ENCODE data around the gene PHYH.
"Not testable (repeated sequence)": the region's sequence is repeated elsewhere in the genome, so short reads cannot be mapped to it uniquely, and the experiment has no call there.

PHYH gene

DNA sequence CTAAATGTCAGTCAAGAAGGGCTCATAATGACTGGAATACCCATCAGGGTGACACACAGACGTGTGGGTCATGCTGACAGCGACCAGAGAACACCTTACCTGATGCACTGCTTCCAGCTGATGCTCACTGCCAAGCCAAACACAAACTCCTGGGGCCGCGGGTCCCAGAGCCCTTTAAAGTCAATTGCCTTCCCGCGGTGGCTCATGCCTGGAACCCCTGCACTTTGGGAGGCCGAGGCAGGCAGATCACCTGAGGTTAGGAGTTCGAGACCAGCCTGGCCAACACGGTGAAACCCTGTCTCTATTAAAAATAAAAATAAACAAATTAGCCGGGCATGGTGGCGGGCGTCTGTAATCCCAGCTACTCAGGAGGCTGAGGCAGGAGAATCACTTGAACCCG, 65.1 kb downstream of the PHYH start:
- not testable (repeated sequence) for H3K27me3 Mint-ChIP-seq; DNase-seq; H3K9me3 Mint-ChIP-seq; H3K4me1 Mint-ChIP-seq (ENCODE audit: low read depth); H3K4me3 Mint-ChIP-seq; H3K27ac Mint-ChIP-seq; H3K36me3 Mint-ChIP-seq (ENCODE audit: low read depth)

DNA sequence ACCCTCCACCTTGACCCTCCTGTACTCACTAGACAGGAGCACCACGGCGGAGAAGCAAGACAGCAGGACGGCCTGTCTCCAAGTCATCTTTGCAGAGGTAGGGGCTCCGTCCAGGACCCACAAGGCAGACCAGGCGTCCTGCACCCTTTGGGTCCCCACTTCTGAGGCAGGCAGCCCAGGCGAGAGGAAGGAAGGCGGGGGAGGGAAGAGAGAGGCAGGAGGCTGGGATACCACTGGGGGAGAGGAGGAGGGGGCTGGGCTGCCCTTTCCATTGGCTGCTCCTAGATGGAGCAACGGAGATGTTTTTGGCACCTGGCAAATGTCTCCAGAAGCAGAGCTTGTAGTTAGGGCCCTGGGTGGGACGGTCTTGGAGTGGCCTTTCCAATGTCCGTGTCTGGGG, 65.7 kb downstream of the PHYH start, which contains the start of gene UCMA:
Gene UCMA (minus strand): TSS at position 203 of the 400 bp plus-strand sequence. CDS start 116 bp downstream, at position 87.
- DNase-seq: no peak
- no peaks in the 10 kb centered on the region for H3K27me3 Mint-ChIP-seq
- no peaks in the 10 kb centered on the region for H3K9me3 Mint-ChIP-seq
- H3K4me3 Mint-ChIP-seq: no peak within 1 kb of the TSS
- H3K27ac Mint-ChIP-seq: no peak within 1 kb of the TSS
- H3K36me3 Mint-ChIP-seq (ENCODE audit: low read depth): no peaks in the 10 kb centered on the region
- H3K4me1 Mint-ChIP-seq (ENCODE audit: low read depth): no peaks in the 10 kb centered on the region

DNA sequence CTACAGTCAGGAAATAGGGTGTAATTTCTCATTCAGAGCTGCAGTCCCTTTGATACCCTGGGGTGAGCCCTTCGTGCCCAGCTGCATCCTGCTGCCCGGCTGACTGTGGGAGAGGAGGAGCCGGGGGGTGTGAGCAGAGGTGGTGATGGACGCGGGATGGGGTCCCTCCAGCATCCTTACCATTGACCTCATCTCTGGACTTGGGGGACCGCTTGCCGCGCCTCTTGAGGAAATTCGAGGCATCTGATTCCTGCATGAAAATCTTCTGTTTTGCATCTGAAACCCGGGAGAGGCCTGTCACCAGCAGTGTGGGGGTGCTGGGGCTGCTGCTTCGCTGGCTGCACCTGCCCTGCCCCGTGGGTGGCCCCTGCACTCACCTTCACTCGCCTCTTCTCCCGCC, 66.5 kb downstream of the PHYH start:
- no peaks in the 10 kb centered on the region for H3K27me3 Mint-ChIP-seq
- H3K9me3 Mint-ChIP-seq: no peaks in the 10 kb centered on the region
- H3K4me1 Mint-ChIP-seq (ENCODE audit: low read depth): no peaks in the 10 kb centered on the region
- no peak overlapping the region for H3K27ac Mint-ChIP-seq
- H3K36me3 Mint-ChIP-seq (ENCODE audit: low read depth): no peaks in the 10 kb centered on the region
- no peak overlapping the region for H3K4me3 Mint-ChIP-seq
- no peak for DNase-seq

DNA sequence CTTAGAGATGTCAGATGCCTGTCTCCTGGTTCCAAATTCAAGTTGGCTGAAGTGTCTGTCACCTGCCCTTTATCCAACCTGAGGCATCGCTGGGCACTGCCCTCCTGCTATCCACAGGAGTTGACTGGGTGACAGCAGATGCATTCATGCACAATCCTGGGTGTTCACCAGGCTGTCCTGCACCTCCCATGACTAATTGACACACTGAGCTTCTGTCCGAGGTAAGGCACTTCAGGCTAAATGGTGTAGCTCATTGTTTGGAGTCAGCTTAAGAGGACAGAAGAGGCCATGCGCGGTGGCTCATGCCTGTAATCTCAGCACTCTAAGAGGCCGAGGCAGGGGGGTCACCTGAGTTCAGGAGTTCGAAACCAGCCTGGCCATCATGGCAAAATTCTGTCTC, 68.1 kb downstream of the PHYH start:
- Mint-ChIP-seq H3K36me3 (ENCODE audit: low read depth) (no peaks in the 10 kb centered on the region), H3K27me3 (no peaks in the 10 kb centered on the region), H3K4me1 (ENCODE audit: low read depth) (no peaks in the 10 kb centered on the region), H3K9me3 (no peaks in the 10 kb centered on the region), H3K27ac (no peak overlapping the region), H3K4me3 (no peak overlapping the region)
- no peak for DNase-seq

GRCh38 chr10:13231190-13231589, 68.7 kb downstream of the PHYH start:
- no peak for DNase-seq
- Mint-ChIP-seq H3K27ac (no peak overlapping the region), H3K36me3 (ENCODE audit: low read depth) (no peaks in the 10 kb centered on the region), H3K4me3 (no peak overlapping the region), H3K9me3 (no peaks in the 10 kb centered on the region), H3K4me1 (ENCODE audit: low read depth) (no peaks in the 10 kb centered on the region), H3K27me3 (no peaks in the 10 kb centered on the region)

Measured in activated T-cell treated with anti-CD3 and anti-CD28 coated beads, Interleukin-2, amount 50 U/mL, for 24 hours (primary cell).